Measurements from ENCODE around the gene TNNT1. TPM values are rescaled to one million over a fixed set of nuclear protein-coding genes. Genes with fewer than 3 reads are reported as not detected.

TNNT1 gene
- total RNA-seq, 2 experiments from 2014 or later: 0.32 TPM; not detected in 1

GRCh38 chr19:55147545-55148251, 1.3 kb downstream of the TNNT1 start:
- Mint-ChIP-seq H3K9me3 (peaks cover 8% of the 10 kb centered on the region), H3K4me1 (peaks cover 14% of the 10 kb centered on the region), H3K27me3 (peaks cover 22% of the 10 kb centered on the region), H3K36me3 (ENCODE audit: low read depth) (peaks cover 5% of the 10 kb centered on the region), H3K27ac (no peak overlapping the region), H3K4me3 (no peak overlapping the region)
- no peak for DNase-seq
- CTCF ChIA-PET: interaction anchor here (0.9 to 2.9 kb wide), 4 partner anchors 12 to 356 kb away, joined by 3 to 11 read pairs (median 3); no protein-coding TSS in a partner anchor
- POLR2A ChIA-PET: no interaction called here

DNA sequence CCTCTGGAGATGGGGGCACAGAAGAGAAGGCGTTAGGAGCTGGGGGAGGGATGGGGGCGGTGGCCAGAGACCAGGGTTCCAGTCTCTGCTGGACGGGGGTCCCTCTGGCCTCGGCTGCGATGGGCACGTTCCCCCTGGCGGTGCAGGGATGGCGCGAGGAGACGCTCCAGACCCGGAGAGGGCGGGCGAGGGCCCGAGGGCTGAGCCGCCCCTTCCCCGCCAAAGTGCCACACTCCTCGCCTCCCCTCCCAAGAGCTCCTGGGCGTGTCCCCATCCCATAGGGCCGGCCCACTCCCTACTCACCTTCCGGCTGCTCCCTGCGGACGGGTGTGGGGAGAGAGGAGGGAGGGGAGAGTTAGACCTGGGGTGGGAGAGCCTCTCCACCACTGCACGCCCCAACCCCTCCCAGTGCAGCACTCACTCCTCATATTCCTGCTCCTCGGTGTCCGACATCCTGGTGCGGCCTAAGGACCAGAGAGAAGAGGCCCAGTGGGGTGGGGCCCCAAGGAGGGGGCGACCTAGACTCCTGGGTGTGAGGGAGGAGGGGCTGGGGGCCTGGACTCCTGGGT, 2.2 kb downstream of the TNNT1 start:
- Mint-ChIP-seq H3K36me3 (ENCODE audit: low read depth) (no peaks in the 10 kb centered on the region), H3K9me3 (peaks cover 1% of the 10 kb centered on the region), H3K4me3 (no peak overlapping the region), H3K27me3 (peaks cover 22% of the 10 kb centered on the region), H3K27ac (no peak overlapping the region), H3K4me1 (peaks cover 7% of the 10 kb centered on the region)
- ChIA-PET CTCF (interaction anchor here (0.9 to 2.9 kb wide), 7 partner anchors 13 to 330 kb away, joined by 3 to 11 read pairs (median 3); partner anchors contain the start of gene DNAAF3), POLR2A (no interaction called here)
- DNase-seq: no peak

DNA sequence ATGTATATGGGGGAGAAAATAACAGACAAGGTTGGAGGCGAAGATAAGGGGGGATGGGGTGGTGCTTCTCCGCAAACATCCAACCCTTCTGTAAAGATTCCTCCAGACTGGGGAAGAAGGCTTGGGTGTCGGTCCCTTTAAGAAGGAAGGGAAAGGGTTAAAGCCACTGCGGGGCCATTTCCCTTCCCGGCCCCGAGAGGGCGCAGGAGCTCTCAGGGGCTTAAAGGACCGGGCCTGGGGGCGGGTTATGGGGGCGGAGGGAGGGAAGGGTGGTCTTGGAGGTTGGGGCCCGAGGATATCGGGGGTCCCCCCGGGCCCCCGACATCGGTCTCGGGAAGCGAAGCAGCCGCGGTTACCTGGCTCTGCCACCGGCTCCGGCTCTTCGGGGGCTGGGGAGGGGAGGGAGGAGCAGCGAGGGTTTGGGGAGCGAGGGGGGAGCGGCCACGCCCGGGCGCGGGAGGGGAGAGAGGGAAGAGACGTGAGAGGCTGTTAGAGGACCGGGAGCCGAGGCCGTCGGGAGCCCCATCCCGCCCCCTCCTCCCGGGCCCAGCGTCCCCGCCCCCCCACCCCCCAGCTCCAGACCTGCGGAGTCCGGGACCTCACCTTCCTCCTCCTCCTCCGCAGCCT, 2.8 kb downstream of the TNNT1 start:
- CTCF ChIA-PET: interaction anchor here (1.0 to 2.9 kb wide), 5 partner anchors 14 to 273 kb away, joined by 3 to 11 read pairs (median 4); partner anchors contain the start of gene DNAAF3
- Mint-ChIP-seq H3K4me3 (no peak overlapping the region), H3K27me3 (peaks cover 23% of the 10 kb centered on the region)

GRCh38 chr19:55145232-55145631, 3.8 kb downstream of the TNNT1 start:
- no peaks in the 10 kb centered on the region for H3K36me3 Mint-ChIP-seq (ENCODE audit: low read depth)
- no peaks in the 10 kb centered on the region for H3K9me3 Mint-ChIP-seq
- no peak for DNase-seq
- H3K4me3 Mint-ChIP-seq: no peak overlapping the region
- H3K4me1 Mint-ChIP-seq: peaks cover 4% of the 10 kb centered on the region
- CTCF ChIA-PET: no interaction called here
- H3K27me3 Mint-ChIP-seq: peaks cover 27% of the 10 kb centered on the region
- no peak overlapping the region for H3K27ac Mint-ChIP-seq
- POLR2A ChIA-PET: no interaction called here

More for the DNA sequence above, 2.8 kb downstream of the TNNT1 start:
- DNase-seq: no peak
- H3K27ac Mint-ChIP-seq: no peak overlapping the region
- POLR2A ChIA-PET: no interaction called here
- H3K36me3 Mint-ChIP-seq (ENCODE audit: low read depth): no peaks in the 10 kb centered on the region
- H3K9me3 Mint-ChIP-seq: no peaks in the 10 kb centered on the region
- peaks cover 2% of the 10 kb centered on the region for H3K4me1 Mint-ChIP-seq

- peaks cover 23% of the 10 kb centered on the region for H3K27me3 Mint-ChIP-seq
- no peaks in the 10 kb centered on the region for H3K9me3 Mint-ChIP-seq
- H3K27ac Mint-ChIP-seq: no peak overlapping the region
- no peak overlapping the region for H3K4me3 Mint-ChIP-seq
- POLR2A ChIA-PET: interaction anchor here (0.6 kb wide), 1 partner anchor 243 kb away, joined by 5 read pairs; no protein-coding TSS in a partner anchor
- CTCF ChIA-PET: interaction anchor here (0.7 to 2.3 kb wide), 6 partner anchors 10 to 366 kb away, joined by 3 to 10 read pairs (median 6); no protein-coding TSS in a partner anchor
- peaks cover 4% of the 10 kb centered on the region for H3K4me1 Mint-ChIP-seq
- DNase-seq: no peak
- H3K36me3 Mint-ChIP-seq (ENCODE audit: low read depth): no peaks in the 10 kb centered on the region
Observed at GRCh38 chr19:55141696-55142095, 7.3 kb downstream of the TNNT1 start.

DNA sequence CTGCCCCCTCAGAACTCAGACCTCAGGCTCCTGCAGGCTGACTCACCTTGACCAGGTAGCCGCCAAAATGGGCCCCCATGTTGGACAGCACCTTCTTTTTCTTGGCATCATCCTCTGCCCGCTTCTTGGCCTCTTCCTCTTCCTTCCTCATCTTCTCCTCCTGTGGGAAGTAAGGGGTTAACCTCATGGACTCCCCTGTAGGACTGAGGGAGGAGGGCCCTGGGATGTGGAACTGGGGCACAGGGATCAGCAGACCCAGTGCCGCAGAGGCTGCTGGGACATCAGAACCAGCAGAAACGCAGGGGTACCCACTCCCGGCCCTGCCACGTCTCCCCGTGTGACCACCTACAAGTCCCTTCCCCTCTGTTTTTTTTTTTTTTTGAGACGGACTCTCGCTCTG, 11.1 kb downstream of the TNNT1 start:
- H3K36me3 Mint-ChIP-seq (ENCODE audit: low read depth): no peaks in the 10 kb centered on the region
- DNase-seq: no peak
- CTCF ChIA-PET: interaction anchor here (1.2 kb wide), 1 partner anchor 366 kb away, joined by 3 read pairs; no protein-coding TSS in a partner anchor
- peaks cover 12% of the 10 kb centered on the region for H3K27me3 Mint-ChIP-seq
- no peak overlapping the region for H3K27ac Mint-ChIP-seq
- no peaks in the 10 kb centered on the region for H3K9me3 Mint-ChIP-seq
- POLR2A ChIA-PET: no interaction called here
- H3K4me1 Mint-ChIP-seq: peaks cover 2% of the 10 kb centered on the region
- H3K4me3 Mint-ChIP-seq: no peak overlapping the region

- H3K4me1 Mint-ChIP-seq: peaks cover 2% of the 10 kb centered on the region
- peaks cover 15% of the 10 kb centered on the region for H3K27me3 Mint-ChIP-seq
- ChIA-PET POLR2A (interaction anchor here (0.6 kb wide), 1 partner anchor 256 kb away, joined by 3 read pairs; no protein-coding TSS in a partner anchor), CTCF (interaction anchor here (1.1 to 1.2 kb wide), 2 partner anchors 47 to 255 kb away, joined by 3 to 5 read pairs; no protein-coding TSS in a partner anchor)
- no peak overlapping the region for H3K27ac Mint-ChIP-seq
- no peak overlapping the region for H3K4me3 Mint-ChIP-seq
- no peaks in the 10 kb centered on the region for H3K36me3 Mint-ChIP-seq (ENCODE audit: low read depth)
- no peak for DNase-seq
- no peaks in the 10 kb centered on the region for H3K9me3 Mint-ChIP-seq
Observed at GRCh38 chr19:55136399-55137102, 12.5 kb downstream of the TNNT1 start.

DNA sequence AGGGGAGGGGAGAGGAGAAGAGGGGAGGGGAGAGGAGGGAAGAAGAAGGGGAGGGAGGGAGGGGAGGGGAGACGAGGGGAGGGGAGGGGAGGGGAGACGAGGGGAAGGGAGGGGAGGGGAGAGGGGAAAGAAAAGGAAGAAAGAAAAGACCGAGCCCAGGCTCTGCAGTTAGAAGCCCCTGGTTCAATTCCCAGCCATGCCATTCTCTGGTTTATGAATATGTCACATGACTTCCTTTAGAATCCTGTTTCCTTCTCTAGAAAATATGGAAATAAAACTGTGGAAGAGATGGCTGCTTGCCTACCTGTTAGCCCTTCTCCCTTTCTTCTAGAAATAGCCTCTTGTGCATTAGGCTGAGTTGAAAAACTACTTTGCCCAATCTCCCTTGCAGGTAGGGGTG, 14.3 kb downstream of the TNNT1 start:
- H3K4me1 Mint-ChIP-seq: no peaks in the 10 kb centered on the region
- ChIA-PET CTCF (no interaction called here), POLR2A (no interaction called here)
- H3K27ac Mint-ChIP-seq: no peak overlapping the region
- no peaks in the 10 kb centered on the region for H3K36me3 Mint-ChIP-seq (ENCODE audit: low read depth)
- no peaks in the 10 kb centered on the region for H3K9me3 Mint-ChIP-seq
- DNase-seq: no peak
- H3K27me3 Mint-ChIP-seq: peaks cover 18% of the 10 kb centered on the region
- no peak overlapping the region for H3K4me3 Mint-ChIP-seq

GRCh38 chr19:55133639-55134444, 15.2 kb downstream of the TNNT1 start:
- DNase-seq: no peak
- no peaks in the 10 kb centered on the region for H3K4me1 Mint-ChIP-seq
- H3K36me3 Mint-ChIP-seq (ENCODE audit: low read depth): no peaks in the 10 kb centered on the region
- POLR2A ChIA-PET: no interaction called here
- no peaks in the 10 kb centered on the region for H3K9me3 Mint-ChIP-seq
- H3K4me3 Mint-ChIP-seq: no peak overlapping the region
- H3K27ac Mint-ChIP-seq: no peak overlapping the region
- CTCF ChIA-PET: no interaction called here
- peaks cover 19% of the 10 kb centered on the region for H3K27me3 Mint-ChIP-seq

DNA sequence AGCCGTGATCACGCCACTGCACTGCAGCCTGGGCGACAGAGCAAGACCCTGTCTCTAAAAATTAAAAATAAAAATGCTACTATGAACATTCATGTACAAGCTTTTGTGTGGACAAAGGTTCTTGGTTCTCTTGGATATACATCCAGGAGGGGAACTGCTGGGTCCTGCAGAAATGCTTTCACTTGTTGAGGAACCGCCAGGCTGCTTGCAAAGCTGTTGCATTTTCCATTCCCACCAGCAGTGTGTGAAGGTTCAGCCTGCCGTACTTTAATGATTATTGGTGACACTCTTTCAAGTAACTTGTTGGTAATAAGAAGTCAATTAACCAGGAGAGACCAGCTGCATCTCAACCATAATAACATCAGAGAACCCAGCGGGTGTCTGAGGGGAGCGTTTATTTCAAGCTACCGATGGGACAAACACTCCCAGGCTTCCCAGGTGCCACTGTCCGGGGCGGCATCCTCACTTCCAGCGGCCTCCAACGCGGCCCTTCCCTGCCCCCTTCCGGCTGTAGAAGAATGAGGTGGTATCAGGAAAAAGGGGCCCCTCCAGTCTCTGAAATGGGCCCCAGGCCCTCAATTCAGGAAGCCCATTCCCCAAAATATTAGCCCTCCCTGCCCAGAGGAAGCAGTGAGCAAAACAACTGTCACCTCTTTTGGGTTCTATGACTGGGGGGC, 16.4 kb downstream of the TNNT1 start:
- Mint-ChIP-seq H3K4me3 (no peak overlapping the region), H3K27me3 (peaks cover 19% of the 10 kb centered on the region), H3K36me3 (ENCODE audit: low read depth) (no peaks in the 10 kb centered on the region), H3K9me3 (no peaks in the 10 kb centered on the region), H3K27ac (no peak overlapping the region), H3K4me1 (no peaks in the 10 kb centered on the region)
- ChIA-PET CTCF (interaction anchor here (1.1 to 1.2 kb wide), 2 partner anchors 25 to 251 kb away, joined by 3 to 4 read pairs; partner anchors contain the start of gene TNNI3), POLR2A (no interaction called here)
- DNase-seq: no peak

DNA sequence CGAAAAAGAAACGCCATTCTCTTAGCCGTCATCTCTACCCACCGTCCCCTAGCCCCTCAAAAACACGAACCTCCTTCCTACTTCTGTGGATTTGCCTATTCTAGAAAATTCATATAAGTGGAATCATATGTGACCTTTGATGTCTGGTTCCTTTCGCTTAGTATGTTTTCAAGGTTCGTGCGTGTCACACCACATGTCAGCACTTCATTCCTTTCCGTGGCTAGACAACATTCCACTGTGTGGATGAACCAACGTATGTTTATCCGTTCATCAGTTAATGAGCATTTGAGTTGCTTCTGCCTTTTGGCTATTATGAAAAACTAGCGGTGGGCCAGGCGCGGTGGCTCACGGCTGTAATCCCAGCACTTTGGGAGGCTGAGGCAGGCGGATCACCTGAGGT, 17.6 kb downstream of the TNNT1 start:
- ChIA-PET POLR2A (no interaction called here), CTCF (no interaction called here)
- H3K4me1 Mint-ChIP-seq: no peaks in the 10 kb centered on the region
- no peaks in the 10 kb centered on the region for H3K36me3 Mint-ChIP-seq (ENCODE audit: low read depth)
- peaks cover 21% of the 10 kb centered on the region for H3K27me3 Mint-ChIP-seq
- no peak overlapping the region for H3K27ac Mint-ChIP-seq
- H3K4me3 Mint-ChIP-seq: no peak overlapping the region
- DNase-seq: no peak
- no peaks in the 10 kb centered on the region for H3K9me3 Mint-ChIP-seq

DNA sequence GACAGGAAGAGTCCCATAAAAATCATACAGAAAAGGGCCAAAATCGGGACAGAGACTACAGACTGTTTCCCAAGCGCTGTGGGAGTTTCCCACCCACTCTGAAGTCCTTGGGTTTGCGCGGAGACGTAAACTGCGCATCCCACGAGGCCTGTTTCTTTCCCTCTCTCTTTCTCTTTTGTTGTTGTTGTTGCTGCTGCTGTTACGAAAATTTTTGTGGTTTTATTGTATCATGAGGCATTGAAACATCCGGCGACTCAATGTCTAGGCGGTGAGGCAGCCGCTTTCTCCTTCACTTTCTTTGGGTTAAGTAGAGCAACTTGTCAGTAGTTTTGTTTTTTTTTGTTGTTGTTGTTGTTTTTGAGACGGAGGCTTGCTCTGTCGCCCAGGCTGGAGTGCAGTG, 30.0 kb downstream of the TNNT1 start:
- Mint-ChIP-seq H3K4me3 (peak overlapping the region; percentile 100), H3K36me3 (ENCODE audit: low read depth) (peaks cover 11% of the 10 kb centered on the region), H3K27ac (peak overlapping the region; percentile 97), H3K9me3 (no peaks in the 10 kb centered on the region), H3K27me3 (peaks cover 17% of the 10 kb centered on the region), H3K4me1 (peaks cover 38% of the 10 kb centered on the region)
- CTCF ChIA-PET: no interaction called here
- POLR2A ChIA-PET: no interaction called here
- DNase-seq: peak; percentile 49

Measured in activated CD4-positive, alpha-beta T cell treated with anti-CD3 and anti-CD28 coated beads, Interleukin-2, amount 10 ng/mL, durations not matched to agents 7 days and 5 days (primary cell).